Stomach (tissue), 4 donors: ENCODE data around the gene GPC6.

Experiments
- POLR2A ChIP-seq, 4 donors: fragments of 450-650 bp; IDR thresholded peaks; one replicate each; pipeline ENCODE4 v1.6.1; 2016; ENCODE audit warnings: antibody characterized with exemption in 4 of 4, control low read depth in 2 of 4, mild to moderate bottlenecking in 1 of 4, moderate library complexity in 1 of 4
- TF ChIP-seq, protein P1 (sequence below), 7 experiments: fragments of 450-650 bp in 4 of 7; fragments of 200-600 bp in 3 of 7; sonication (generic) in 3 of 7; IDR thresholded peaks; one replicate each; pipeline ENCODE4 v1.5.1; 2016 to 2019; ENCODE audit warnings: antibody characterized with exemption in 7 of 7, control low read depth in 2 of 7, mild to moderate bottlenecking in 1 of 7

DNA sequence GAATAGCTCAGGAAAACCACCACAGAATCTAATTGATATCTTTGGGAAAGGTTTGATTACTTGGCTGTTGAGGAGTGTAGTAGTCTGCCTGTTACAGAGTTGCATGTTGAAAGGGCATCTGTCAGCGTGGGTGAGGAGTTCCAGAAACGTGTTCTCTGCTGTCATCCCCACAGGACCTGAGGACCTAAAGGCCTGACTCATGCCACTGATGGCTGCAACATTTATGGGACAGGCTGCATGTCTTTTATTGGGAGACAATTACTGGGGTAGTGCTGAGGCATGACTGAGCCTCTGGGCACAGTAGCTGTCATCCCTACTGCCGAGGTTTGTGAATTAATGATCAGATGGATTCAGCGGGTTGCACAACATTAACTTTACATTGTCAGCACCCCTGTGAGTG lies 525.9 kb downstream of the GPC6 start:
- TF ChIP-seq, protein P1, sequence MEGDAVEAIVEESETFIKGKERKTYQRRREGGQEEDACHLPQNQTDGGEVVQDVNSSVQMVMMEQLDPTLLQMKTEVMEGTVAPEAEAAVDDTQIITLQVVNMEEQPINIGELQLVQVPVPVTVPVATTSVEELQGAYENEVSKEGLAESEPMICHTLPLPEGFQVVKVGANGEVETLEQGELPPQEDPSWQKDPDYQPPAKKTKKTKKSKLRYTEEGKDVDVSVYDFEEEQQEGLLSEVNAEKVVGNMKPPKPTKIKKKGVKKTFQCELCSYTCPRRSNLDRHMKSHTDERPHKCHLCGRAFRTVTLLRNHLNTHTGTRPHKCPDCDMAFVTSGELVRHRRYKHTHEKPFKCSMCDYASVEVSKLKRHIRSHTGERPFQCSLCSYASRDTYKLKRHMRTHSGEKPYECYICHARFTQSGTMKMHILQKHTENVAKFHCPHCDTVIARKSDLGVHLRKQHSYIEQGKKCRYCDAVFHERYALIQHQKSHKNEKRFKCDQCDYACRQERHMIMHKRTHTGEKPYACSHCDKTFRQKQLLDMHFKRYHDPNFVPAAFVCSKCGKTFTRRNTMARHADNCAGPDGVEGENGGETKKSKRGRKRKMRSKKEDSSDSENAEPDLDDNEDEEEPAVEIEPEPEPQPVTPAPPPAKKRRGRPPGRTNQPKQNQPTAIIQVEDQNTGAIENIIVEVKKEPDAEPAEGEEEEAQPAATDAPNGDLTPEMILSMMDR (IDR thresholded peaks at IDR 0.05): no peak
- TF ChIP-seq POLR2A (IDR thresholded peaks at IDR 0.05): no peak
